A673 (cell line): Measurements from ENCODE around the gene ACBD3. TPM values are rescaled to one million over a fixed set of nuclear protein-coding genes. Genes with fewer than 3 reads are reported as not detected.
"Not testable (repeated sequence)": the region's sequence is repeated elsewhere in the genome, so short reads cannot be mapped to it uniquely, and the experiment has no call there.

Experiments
- BruUV-seq: library from RNA; stranded (reverse); fragments of 400-500 nt; replicated peaks from 2 replicates; lab custom pipeline; 2021; lab: Mats Ljungman, UMichigan
- CTCF ChIA-PET: fragments of 300-600 bp; sonication (Branson Sonifier 250); formaldehyde crosslinking; loops from one replicate; lab custom pipeline; 2022; ENCODE audit warnings: antibody characterized with exemption; lab: Charles Lee
- POLR2A ChIA-PET: fragments of 300-600 bp; sonication (Branson Sonifier 250); formaldehyde crosslinking; loops from one replicate; lab custom pipeline; 2022; ENCODE audit warnings: antibody characterized with exemption; ENCODE audit not compliant: low non-redundant PET; lab: Charles Lee
- DNase-seq: peaks from one replicate; pipeline ENCODE4 v3.0.0-alpha.2; 2015; ENCODE audit warnings: low spot score
- H3K27ac ChIP-seq: fragments of 200-600 bp; sonication (generic); 2 replicates; pipeline ENCODE4 v1.5.1; 2016; ENCODE audit warnings: mixed run types, low read depth, mild to moderate bottlenecking, mixed read lengths, antibody characterized with exemption, low read length; ENCODE audit not compliant: poor library complexity, severe bottlenecking
- H3K27me3 ChIP-seq: fragments of 200-600 bp; sonication (generic); replicated peaks from 2 replicates; pipeline ENCODE4 v1.6.1; 2017; ENCODE audit warnings: mixed run types, low read depth, mild to moderate bottlenecking, mixed read lengths, antibody characterized with exemption, low read length; ENCODE audit not compliant: insufficient read depth, poor library complexity
- H3K36me3 ChIP-seq: fragments of 200-600 bp; sonication (generic); 2 replicates; pipeline ENCODE4 v1.6.1; 2016; ENCODE audit warnings: mixed run types, mild to moderate bottlenecking, mixed read lengths, antibody characterized with exemption, low read length; ENCODE audit not compliant: insufficient read depth, poor library complexity, severe bottlenecking
- H3K4me1 ChIP-seq: fragments of 200-600 bp; sonication (generic); 2 replicates; pipeline ENCODE4 v1.6.1; 2017; ENCODE audit warnings: mixed run types, mild to moderate bottlenecking, mixed read lengths, antibody characterized with exemption, low read length; ENCODE audit not compliant: insufficient read depth, poor library complexity, severe bottlenecking
- H3K4me3 ChIP-seq: fragments of 200-600 bp; sonication (generic); 2 replicates; pipeline ENCODE4 v1.5.1; 2016; ENCODE audit warnings: low read depth, mixed run types, mild to moderate bottlenecking, mixed read lengths, low read length; ENCODE audit not compliant: poor library complexity, severe bottlenecking
- H3K9me3 ChIP-seq: fragments of 200-600 bp; sonication (generic); 2 replicates; pipeline ENCODE4 v1.6.1; 2016; ENCODE audit warnings: mixed run types, low read depth, mild to moderate bottlenecking, mixed read lengths, antibody characterized with exemption, low read length; ENCODE audit not compliant: poor library complexity, severe bottlenecking
- EZH2 ChIP-seq: fragments of 200-600 bp; sonication (generic); IDR thresholded peaks from 2 replicates; pipeline ENCODE4 v1.6.1; 2017; ENCODE audit warnings: borderline replicate concordance, low read depth, mild to moderate bottlenecking, mixed read lengths, antibody characterized with exemption, low read length; ENCODE audit not compliant: poor library complexity, severe bottlenecking
- intact Hi-C: fragments of 100-400 bp; cut with micrococcal nuclease; formaldehyde crosslinking; loops from one replicate; pipeline ENCODE4 v1.10.0; 2022; ENCODE audit not compliant: unreplicated experiment
- total RNA-seq: library from RNA; stranded (reverse); gene quantifications from 2 replicates; pipeline ENCODE4 v1.2.3, GENCODE V29; 2021
- TF ChIP-seq, protein P1 (sequence below): fragments of 300-800, 200-600 bp; sonication (generic); conservative IDR thresholded peaks from 2 replicates; pipeline ENCODE4 v1.5.1; 2017; ENCODE audit warnings: low read depth, mild to moderate bottlenecking, antibody characterized with exemption, low read length, moderate library complexity, mixed read lengths

ACBD3 gene
- total RNA-seq, 1 experiment from 2014 or later = 33.4 TPM

DNA sequence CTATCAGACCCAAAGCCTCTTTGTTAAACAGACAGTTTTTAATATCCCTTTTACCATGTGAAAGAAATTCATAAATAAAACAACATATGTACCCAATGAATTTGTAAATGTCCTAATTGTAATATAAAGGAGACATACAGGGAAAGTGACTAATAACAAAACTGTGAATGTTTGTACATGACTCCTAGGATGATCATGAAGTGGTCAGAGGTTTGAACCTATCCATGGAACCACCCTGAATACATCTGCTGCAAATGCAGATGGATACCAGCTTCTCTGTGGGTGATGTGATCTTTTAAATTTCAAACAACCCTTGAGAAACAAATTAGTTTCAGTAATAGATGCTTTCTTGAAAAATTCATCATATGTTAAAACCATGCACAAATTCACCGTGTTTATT is 16.7 kb upstream of the ACBD3 start:
- DNase-seq = no peak
- POLR2A ChIA-PET = no interaction called here
- CTCF ChIA-PET = no interaction called here
- BruUV-seq = no TSS peak
- H3K27ac ChIP-seq = no peak overlapping the region
- no peak overlapping the region for H3K4me3 ChIP-seq
- no peaks in the 10 kb centered on the region for H3K9me3 ChIP-seq
- no peaks in the 10 kb centered on the region for H3K27me3 ChIP-seq
- intact Hi-C loops = no loop called here
- H3K4me1 ChIP-seq = no peaks in the 10 kb centered on the region
- TF ChIP-seq, protein P1, sequence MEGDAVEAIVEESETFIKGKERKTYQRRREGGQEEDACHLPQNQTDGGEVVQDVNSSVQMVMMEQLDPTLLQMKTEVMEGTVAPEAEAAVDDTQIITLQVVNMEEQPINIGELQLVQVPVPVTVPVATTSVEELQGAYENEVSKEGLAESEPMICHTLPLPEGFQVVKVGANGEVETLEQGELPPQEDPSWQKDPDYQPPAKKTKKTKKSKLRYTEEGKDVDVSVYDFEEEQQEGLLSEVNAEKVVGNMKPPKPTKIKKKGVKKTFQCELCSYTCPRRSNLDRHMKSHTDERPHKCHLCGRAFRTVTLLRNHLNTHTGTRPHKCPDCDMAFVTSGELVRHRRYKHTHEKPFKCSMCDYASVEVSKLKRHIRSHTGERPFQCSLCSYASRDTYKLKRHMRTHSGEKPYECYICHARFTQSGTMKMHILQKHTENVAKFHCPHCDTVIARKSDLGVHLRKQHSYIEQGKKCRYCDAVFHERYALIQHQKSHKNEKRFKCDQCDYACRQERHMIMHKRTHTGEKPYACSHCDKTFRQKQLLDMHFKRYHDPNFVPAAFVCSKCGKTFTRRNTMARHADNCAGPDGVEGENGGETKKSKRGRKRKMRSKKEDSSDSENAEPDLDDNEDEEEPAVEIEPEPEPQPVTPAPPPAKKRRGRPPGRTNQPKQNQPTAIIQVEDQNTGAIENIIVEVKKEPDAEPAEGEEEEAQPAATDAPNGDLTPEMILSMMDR = no peak
- TF ChIP-seq EZH2 = no peak
- H3K36me3 ChIP-seq = no peaks in the 10 kb centered on the region

- H3K27ac ChIP-seq, DNase-seq, H3K4me3 ChIP-seq, H3K9me3 ChIP-seq, POLR2A ChIA-PET, intact Hi-C loops, H3K27me3 ChIP-seq, H3K36me3 ChIP-seq, H3K4me1 ChIP-seq, BruUV-seq: not testable (repeated sequence)
- CTCF ChIA-PET = interaction anchor here (1.4 kb wide), 1 partner anchor 78 kb away, joined by 10 read pairs; no protein-coding TSS in a partner anchor
These were observed 16.1 kb upstream of the ACBD3 start for GRCh38 chr1:226202666-226203065.

DNA sequence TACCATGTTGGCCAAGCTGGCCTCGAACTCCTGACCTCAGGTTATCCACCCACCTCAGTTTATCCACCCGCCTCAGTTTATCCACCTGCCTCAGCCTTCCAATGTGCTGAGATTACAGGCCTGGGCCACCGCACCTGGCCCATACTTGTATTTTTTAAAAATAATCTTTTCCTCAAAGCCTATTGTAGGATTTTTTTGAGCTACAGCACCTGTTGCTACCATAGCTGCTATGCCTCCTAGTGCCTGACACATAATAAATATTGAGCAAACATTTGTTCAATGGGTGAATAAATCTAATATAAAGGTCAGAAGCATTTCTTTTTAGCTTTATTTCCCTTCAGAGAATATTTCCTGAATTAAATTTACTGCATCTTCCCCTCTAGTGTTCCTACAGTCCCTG is 15.7 kb upstream of the ACBD3 start:
- CTCF ChIA-PET = interaction anchor here (1.4 kb wide), 1 partner anchor 77 kb away, joined by 10 read pairs; no protein-coding TSS in a partner anchor
- POLR2A ChIA-PET = no interaction called here
- no peak overlapping the region for H3K27ac ChIP-seq
- TF ChIP-seq EZH2 = no peak
- TF ChIP-seq, protein P1 = no peak
- no peak overlapping the region for H3K4me3 ChIP-seq
- H3K36me3 ChIP-seq = no peaks in the 10 kb centered on the region
- no peaks in the 10 kb centered on the region for H3K4me1 ChIP-seq
- DNase-seq = no peak
- no peaks in the 10 kb centered on the region for H3K27me3 ChIP-seq
- BruUV-seq = no TSS peak
- H3K9me3 ChIP-seq = no peaks in the 10 kb centered on the region
- intact Hi-C loops = no loop called here

DNA sequence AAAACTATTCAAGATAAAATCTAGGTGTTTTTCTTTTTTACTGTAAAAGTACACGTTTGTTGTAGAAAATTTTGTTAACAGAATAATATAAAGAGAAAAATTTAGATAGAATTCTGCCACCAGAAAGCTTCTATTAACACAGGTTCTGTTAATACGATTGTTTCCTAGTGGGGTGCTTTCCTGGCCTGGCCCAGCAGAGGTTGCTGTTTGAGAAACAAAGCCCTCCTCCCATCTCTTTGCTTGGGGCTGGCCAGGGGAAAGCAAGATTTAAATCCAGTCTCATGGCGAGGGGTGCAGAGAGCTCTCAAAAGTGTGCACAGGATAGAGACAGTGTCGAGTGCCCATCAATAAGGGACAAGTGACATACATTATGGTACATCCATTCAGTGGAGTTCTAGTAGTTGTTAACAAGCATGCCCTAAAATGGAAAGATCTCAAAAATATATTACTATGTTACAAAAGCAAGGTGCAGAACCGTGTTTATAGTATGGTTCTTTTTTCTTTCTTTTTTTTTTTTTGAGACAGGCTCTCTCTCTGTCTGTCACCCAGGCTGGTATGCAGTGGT is 14.6 kb upstream of the ACBD3 start:
- H3K27ac ChIP-seq = no peak overlapping the region
- no peak for TF ChIP-seq EZH2
- TF ChIP-seq, protein P1 = peak; percentile 69
- peak; percentile 55 for DNase-seq
- BruUV-seq = no TSS peak
- H3K4me3 ChIP-seq = no peak overlapping the region
- no peaks in the 10 kb centered on the region for H3K27me3 ChIP-seq
- H3K9me3 ChIP-seq = no peaks in the 10 kb centered on the region
- intact Hi-C loops = loop anchor here (2.0 kb wide), 1 partner anchor 132 kb away; no protein-coding TSS in a partner anchor
- CTCF ChIA-PET = interaction anchor here (1.2 to 1.4 kb wide), 2 partner anchors 76 to 132 kb away, joined by 7 to 10 read pairs; no protein-coding TSS in a partner anchor
- no peaks in the 10 kb centered on the region for H3K36me3 ChIP-seq
- POLR2A ChIA-PET = interaction anchor here (0.6 kb wide), 1 partner anchor 61 kb away, joined by 3 read pairs; no protein-coding TSS in a partner anchor
- H3K4me1 ChIP-seq = no peaks in the 10 kb centered on the region
